ENCODE data around the gene PEX3.

- no peak for TF ChIP-seq CTCF (IDR thresholded peaks at IDR 0.05; ENCODE audit: poor library complexity)
- no peak for TF ChIP-seq EZH2 (IDR thresholded peaks at IDR 0.05; ENCODE audit: borderline replicate concordance)
- TF ChIP-seq EZH2phosphoT487 (IDR thresholded peaks at IDR 0.05; ENCODE audit: low read depth, severe bottlenecking, unreplicated experiment), result no peak
Observed at GRCh38 chr6:143476545-143476944, 25.9 kb downstream of the PEX3 start.
